SK-N-MC (cell line): Measurements from ENCODE around the gene GPALPP1.
"Not testable (repeated sequence)": the region's sequence is repeated elsewhere in the genome, so short reads cannot be mapped to it uniquely, and the experiment has no call there.

Experiments
- DNase-seq: peaks from one replicate; pipeline ENCODE4 v3.0.0-alpha.2; 2011; ENCODE audit warnings: low read depth, low spot score
- H3K27ac ChIP-seq: fragments of 200-600 bp; sonication (generic); 2 replicates; pipeline ENCODE4 v1.5.1; 2016; ENCODE audit warnings: mixed run types
- H3K36me3 ChIP-seq: fragments of 200-600 bp; sonication (generic); 2 replicates; pipeline ENCODE4 v1.6.1; 2017; ENCODE audit warnings: antibody characterized with exemption, low read length, mixed read lengths; ENCODE audit not compliant: insufficient read depth
- H3K4me3 ChIP-seq: fragments of 200-600 bp; sonication (generic); 2 replicates; pipeline ENCODE4 v1.5.1; 2016
- H3K9ac ChIP-seq: fragments of 200-600 bp; sonication (generic); 2 replicates; pipeline ENCODE4 v1.8.0; 2017; ENCODE audit warnings: mixed run types, mixed read lengths; ENCODE audit not compliant: insufficient read length
- H3K9me3 ChIP-seq: fragments of 200-600 bp; sonication (generic); 2 replicates; pipeline ENCODE4 v1.6.1; 2017; ENCODE audit warnings: low read depth, mild to moderate bottlenecking, antibody characterized with exemption, low read length, moderate library complexity, mixed read lengths
- EZH2 ChIP-seq: fragments of 200-600 bp; sonication (generic); IDR thresholded peaks from one replicate; pipeline ENCODE4 v1.6.1; 2017; ENCODE audit warnings: antibody characterized with exemption
- FOXP2 ChIP-seq: optimal IDR thresholded peaks from 2 replicates; pipeline ENCODE3; 2011; ENCODE audit warnings: mild to moderate bottlenecking, moderate library complexity; ENCODE audit not compliant: insufficient read depth; ENCODE audit errors: extremely low read length, control extremely low read depth
- POLR2AphosphoS5 ChIP-seq: IDR thresholded peaks from 2 replicates; pipeline ENCODE4 v1.6.1; 2012; ENCODE audit warnings: mild to moderate bottlenecking, low read depth, low read length, borderline replicate concordance

The GPALPP1 gene, protein sequence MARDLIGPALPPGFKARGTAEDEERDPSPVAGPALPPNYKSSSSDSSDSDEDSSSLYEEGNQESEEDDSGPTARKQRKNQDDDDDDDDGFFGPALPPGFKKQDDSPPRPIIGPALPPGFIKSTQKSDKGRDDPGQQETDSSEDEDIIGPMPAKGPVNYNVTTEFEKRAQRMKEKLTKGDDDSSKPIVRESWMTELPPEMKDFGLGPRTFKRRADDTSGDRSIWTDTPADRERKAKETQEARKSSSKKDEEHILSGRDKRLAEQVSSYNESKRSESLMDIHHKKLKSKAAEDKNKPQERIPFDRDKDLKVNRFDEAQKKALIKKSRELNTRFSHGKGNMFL

DNA sequence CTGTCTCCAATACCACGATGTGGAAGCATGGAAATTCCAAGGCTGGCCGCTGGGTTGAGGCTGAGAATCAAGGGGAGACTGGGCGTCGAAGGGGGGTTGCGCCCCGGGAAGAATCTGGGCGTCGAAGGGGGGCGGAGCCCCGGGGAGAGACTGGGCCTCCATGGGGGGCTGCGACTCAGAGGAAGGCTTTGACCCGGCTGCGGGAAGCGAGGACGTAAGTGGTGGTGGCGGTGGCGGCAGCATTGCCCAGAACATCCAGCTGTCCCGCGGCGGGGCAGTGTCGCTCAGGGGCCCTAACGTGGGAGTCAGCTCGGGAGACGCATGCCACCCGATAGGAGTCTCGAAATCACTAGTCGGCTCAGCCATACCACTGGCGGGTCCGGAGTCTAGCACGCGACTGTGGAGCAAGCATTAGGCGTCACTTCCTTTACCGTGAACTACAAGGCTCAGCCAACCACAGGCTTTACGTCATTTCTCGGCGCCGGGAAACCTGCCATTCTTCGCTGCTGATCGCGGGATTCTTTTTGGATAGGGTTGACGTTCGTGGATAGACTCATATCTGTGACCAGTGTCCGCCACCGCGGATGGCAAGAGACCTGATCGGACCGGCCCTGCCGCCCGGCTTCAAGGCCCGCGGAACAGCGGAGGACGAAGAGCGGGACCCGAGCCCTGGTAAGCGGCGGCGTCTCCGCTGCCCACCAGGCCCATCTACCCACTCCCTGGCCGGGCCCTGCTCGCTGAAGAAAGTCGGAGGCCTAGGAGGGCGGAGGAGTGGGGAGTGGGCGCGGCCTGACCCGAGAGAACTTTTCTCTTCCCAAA is at the start of gene GPALPP1, which contains the start of gene NUFIP1:
Gene GPALPP1, plus strand, starts transcription at position 468 of the 819 bp plus-strand sequence. Its CDS starts 117 bp downstream, at position 585.
Gene NUFIP1, minus strand, starts transcription at position 401 of the 819 bp plus-strand sequence. Its CDS starts 35 bp downstream, at position 366.
- H3K4me3 ChIP-seq: peak within 1 kb of the TSS; percentile 100
- peaks cover 20% of the 10 kb centered on the region for H3K36me3 ChIP-seq
- no peak within 1 kb of the TSS; the same call in 1 of the 2 replicates for H3K27ac ChIP-seq
- TF ChIP-seq POLR2AphosphoS5: peak; percentile 89
- TF ChIP-seq FOXP2: no peak
- no peaks in the 10 kb centered on the region for H3K9me3 ChIP-seq
- peak; percentile 79 for DNase-seq
- peak within 1 kb of the TSS; percentile 97 for H3K9ac ChIP-seq

DNA sequence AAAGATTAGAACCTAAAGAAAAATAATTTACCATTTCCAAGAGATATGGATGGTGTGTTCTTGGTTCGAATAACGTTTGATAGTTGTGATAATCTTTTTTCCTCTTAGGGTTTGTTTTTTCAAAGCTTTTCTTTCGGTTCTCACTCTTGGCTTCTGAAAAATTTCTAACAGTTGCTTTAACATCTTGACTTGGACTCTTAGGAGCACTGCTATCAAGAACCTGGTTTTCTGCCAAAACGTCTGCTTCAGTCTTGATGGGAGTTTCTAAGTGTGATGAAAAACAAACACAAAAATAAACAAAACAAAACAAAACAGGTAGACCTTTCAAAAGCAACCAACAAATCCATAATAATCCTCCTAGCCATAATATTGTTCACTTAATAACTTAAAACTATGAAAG is 45.9 kb upstream of the GPALPP1 start:
- H3K9me3 ChIP-seq, H3K4me3 ChIP-seq, DNase-seq, H3K27ac ChIP-seq, H3K9ac ChIP-seq: not testable (repeated sequence)
- peaks cover 33% of the 10 kb centered on the region for H3K36me3 ChIP-seq

DNA sequence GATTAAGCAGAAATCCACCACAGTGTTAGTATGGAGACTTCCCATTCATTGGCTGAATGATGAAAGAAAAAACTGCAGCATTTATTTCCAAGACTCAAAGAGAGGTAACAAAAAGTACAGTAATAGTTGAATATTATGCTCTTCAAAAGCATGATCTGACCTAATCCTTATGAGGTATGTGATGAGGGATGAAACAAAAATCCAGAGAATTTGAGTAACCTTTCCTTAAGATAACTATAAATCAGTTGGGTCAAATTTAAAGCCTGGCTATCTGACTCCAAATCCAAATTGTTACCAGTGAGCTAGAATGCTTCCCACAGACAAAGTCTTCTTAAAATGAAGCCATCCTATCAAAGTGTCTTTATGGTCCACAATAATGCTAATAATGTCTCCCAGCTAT is 38.2 kb upstream of the GPALPP1 start:
- no peak overlapping the region for H3K27ac ChIP-seq
- H3K9me3 ChIP-seq: no peaks in the 10 kb centered on the region
- no peak for DNase-seq
- no peak overlapping the region for H3K4me3 ChIP-seq
- H3K36me3 ChIP-seq: peaks cover 42% of the 10 kb centered on the region
- TF ChIP-seq EZH2 (no peak), FOXP2 (no peak), POLR2AphosphoS5 (no peak)
- no peak overlapping the region for H3K9ac ChIP-seq

- Histone ChIP-seq H3K36me3 (peaks cover 41% of the 10 kb centered on the region), H3K9me3 (no peaks in the 10 kb centered on the region)
These were observed 36.7 kb upstream of the GPALPP1 start for GRCh38 chr13:44952671-44953070.

DNA sequence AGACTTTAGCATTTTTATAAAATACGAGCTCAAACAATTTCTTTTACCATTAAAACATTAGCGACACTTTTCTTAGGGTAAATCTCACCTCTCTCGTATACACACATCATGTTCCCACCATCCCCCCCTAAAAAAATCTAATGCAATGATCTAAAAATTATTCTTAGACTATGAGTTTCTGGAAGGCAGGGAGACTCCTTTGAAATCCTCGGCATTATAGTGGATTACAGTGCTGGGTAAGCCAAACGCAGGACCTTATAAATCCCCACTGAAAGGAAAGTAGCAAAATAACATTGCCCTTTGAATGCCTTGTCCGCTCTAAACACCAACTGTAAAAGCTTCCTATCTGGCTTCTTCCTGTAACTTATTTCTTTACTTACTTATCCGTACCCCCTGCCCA is 35.1 kb upstream of the GPALPP1 start:
- no peak for DNase-seq
- Histone ChIP-seq H3K27ac (no peak overlapping the region), H3K36me3 (peaks cover 43% of the 10 kb centered on the region)

More at GRCh38 chr13:44952671-44953070, 36.7 kb upstream of the GPALPP1 start:
- DNase-seq: no peak
- H3K4me3 ChIP-seq: no peak overlapping the region
- TF ChIP-seq EZH2 (no peak), FOXP2 (no peak), POLR2AphosphoS5 (no peak)
- H3K9ac ChIP-seq: no peak overlapping the region
- H3K27ac ChIP-seq: no peak overlapping the region

GRCh38 chr13:44955406-44955805 is 33.9 kb upstream of the GPALPP1 start:
- H3K36me3 ChIP-seq: peaks cover 38% of the 10 kb centered on the region
- H3K9ac ChIP-seq: no peak overlapping the region
- no peak for TF ChIP-seq FOXP2
- TF ChIP-seq POLR2AphosphoS5: no peak
- no peak for TF ChIP-seq EZH2
- no peaks in the 10 kb centered on the region for H3K9me3 ChIP-seq
- no peak for DNase-seq
- no peak overlapping the region for H3K27ac ChIP-seq
- no peak overlapping the region for H3K4me3 ChIP-seq

More for the DNA sequence above, 35.1 kb upstream of the GPALPP1 start:
- H3K9ac ChIP-seq: no peak overlapping the region
- no peak for TF ChIP-seq FOXP2
- TF ChIP-seq EZH2: no peak
- TF ChIP-seq POLR2AphosphoS5: no peak
- no peak overlapping the region for H3K4me3 ChIP-seq
- H3K9me3 ChIP-seq: no peaks in the 10 kb centered on the region

DNA sequence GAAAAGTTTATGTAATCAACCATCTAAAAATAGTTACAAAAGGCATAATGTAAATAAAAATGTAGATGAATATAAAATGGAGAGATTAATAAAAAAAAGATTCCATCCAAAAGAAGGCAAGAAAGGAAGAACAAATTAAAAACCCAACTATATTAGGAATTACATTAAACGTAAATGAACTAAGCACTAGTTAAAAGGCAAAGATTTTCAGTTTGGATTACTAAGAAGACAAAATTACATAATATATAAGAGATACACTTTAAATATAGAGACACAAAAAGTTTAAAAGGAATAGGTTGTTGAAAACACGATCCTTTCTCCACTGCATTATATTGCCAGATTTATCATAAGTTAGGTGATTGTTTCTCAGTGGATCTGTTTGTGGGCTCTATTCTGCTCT is 27.3 kb upstream of the GPALPP1 start:
- H3K36me3 ChIP-seq: peaks cover 72% of the 10 kb centered on the region
- no peak overlapping the region for H3K27ac ChIP-seq
- DNase-seq: no peak
- no peak overlapping the region for H3K4me3 ChIP-seq
- TF ChIP-seq POLR2AphosphoS5 (no peak), EZH2 (no peak), FOXP2 (no peak)
- peaks cover 21% of the 10 kb centered on the region for H3K9me3 ChIP-seq
- no peak overlapping the region for H3K9ac ChIP-seq

DNA sequence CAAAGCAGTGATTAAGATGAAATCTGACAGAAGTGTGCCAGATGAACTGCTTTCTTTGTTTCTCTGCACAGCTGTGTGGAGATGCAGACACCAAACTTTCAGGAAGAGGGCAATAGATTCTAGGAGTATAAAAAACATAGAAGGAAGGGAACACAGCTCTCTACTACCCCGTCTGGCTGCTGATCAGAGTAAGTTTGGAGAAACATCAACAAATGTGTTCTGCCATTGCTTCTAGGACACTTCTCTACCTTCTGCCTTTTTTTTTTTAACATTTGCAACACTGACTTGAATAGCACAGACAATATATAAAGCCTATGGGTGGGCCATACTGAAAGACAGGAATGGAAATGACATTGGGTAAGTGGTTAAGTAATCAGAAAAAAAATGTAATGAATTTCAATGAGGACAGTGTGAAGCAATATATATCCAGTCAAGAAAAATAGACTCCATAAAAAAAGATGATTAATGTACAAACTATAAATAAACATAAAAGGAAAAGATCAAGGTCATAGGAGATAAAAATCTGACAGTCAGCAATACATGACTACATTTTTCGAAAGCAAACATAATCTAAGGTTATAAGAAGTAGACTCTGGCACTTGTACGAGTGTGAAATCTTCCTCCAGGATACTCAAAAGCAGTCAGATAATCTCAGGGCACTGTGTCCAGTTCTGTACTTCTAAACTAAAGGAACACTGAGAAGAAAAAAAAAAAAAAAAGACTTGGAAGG is 21.5 kb upstream of the GPALPP1 start:
- no peak for TF ChIP-seq FOXP2
- TF ChIP-seq POLR2AphosphoS5: no peak
- TF ChIP-seq EZH2: no peak
- H3K4me3 ChIP-seq: no peak overlapping the region
- H3K27ac ChIP-seq: peak overlapping the region; percentile 62; the same call in 1 of the 2 replicates
- H3K9ac ChIP-seq: peak overlapping the region; percentile 35
- peaks cover 14% of the 10 kb centered on the region for H3K9me3 ChIP-seq
- peaks cover 59% of the 10 kb centered on the region for H3K36me3 ChIP-seq
- DNase-seq: no peak
